SK-N-SH (cell line): ENCODE measurements around the gene ZC3H7A. TPM values are rescaled to one million over a fixed set of nuclear protein-coding genes. Genes with fewer than 3 reads are reported as not detected.

Experiments
- CTCF ChIA-PET: fragments of 300-600, 350-600 bp; formaldehyde crosslinking; extraction: SDS; loops from one replicate; lab custom pipeline; 2021; lab: Yijun Ruan, JAX
- POLR2A ChIA-PET: fragments of 350-600 bp; sonication (Branson Sonifier 250); formaldehyde crosslinking; extraction: SDS; loops from one replicate; lab custom pipeline; 2020; ENCODE audit warnings: antibody characterized with exemption, inconsistent platforms; lab: Yijun Ruan, JAX
- DNase-seq: peaks from one replicate; pipeline ENCODE4 v3.0.0; 2012
- H2AFZ ChIP-seq: fragments of 200-600 bp; sonication (generic); 2 replicates; pipeline ENCODE4 v1.8.1; 2016; ENCODE audit warnings: antibody characterized with exemption, mild to moderate bottlenecking, low read depth
- H3F3A ChIP-seq: fragments of 200-600 bp; sonication (generic); replicated peaks from 2 replicates; pipeline ENCODE3; 2016; ENCODE audit warnings: antibody characterized with exemption, mild to moderate bottlenecking; ENCODE audit not compliant: insufficient read depth
- H3K27ac ChIP-seq, 2 experiments: fragments of 200-500 bp in 1 of 2; fragments of 200-600 bp in 1 of 2; sonication (Bioruptor generic) in 1 of 2; sonication (generic), shearing (Covaris generic) in 1 of 2; 2 replicates each; pipeline versions ENCODE4 v1.5.1 to v1.6.1; 2014 to 2016; ENCODE audit warnings: low read depth in 2 of 2, inconsistent platforms in 1 of 2, low read length in 1 of 2, mild to moderate bottlenecking in 1 of 2, mixed read lengths in 1 of 2
- H3K27me3 ChIP-seq: fragments of 200-600 bp; sonication (generic), shearing (Covaris generic); 2 replicates; pipeline ENCODE4 v1.6.1; 2016; ENCODE audit warnings: mixed run types; ENCODE audit not compliant: insufficient read depth
- H3K36me3 ChIP-seq, 2 experiments: fragments of 200-500 bp in 1 of 2; fragments of 200-600 bp in 1 of 2; sonication (Bioruptor generic) in 1 of 2; sonication (generic) in 1 of 2; replicated peaks in 1 of 2; 2 replicates each; pipeline versions ENCODE3 to v1.5.1; 2014 to 2016; ENCODE audit warnings: low read length in 1 of 2, mild to moderate bottlenecking in 1 of 2; ENCODE audit not compliant: insufficient read depth in 2 of 2, control insufficient read depth in 1 of 2
- H3K4me1 ChIP-seq, 2 experiments: fragments of 200-500 bp in 1 of 2; fragments of 200-600 bp in 1 of 2; sonication (Bioruptor generic) in 1 of 2; sonication (generic), shearing (Covaris generic) in 1 of 2; 2 replicates each; pipeline versions ENCODE4 v1.5.1 to v1.6.1; 2014 to 2016; ENCODE audit warnings: low read depth in 1 of 2, low read length in 1 of 2, mixed run types in 1 of 2; ENCODE audit not compliant: insufficient read depth in 2 of 2, control insufficient read depth in 1 of 2
- H3K4me2 ChIP-seq: fragments of 200-600 bp; sonication (generic), shearing (Covaris generic); 2 replicates; pipeline ENCODE4 v1.6.1; 2017; ENCODE audit warnings: mixed run types
- H3K4me3 ChIP-seq, 2 experiments: fragments of 200-500 bp in 1 of 2; fragments of 200-600 bp in 1 of 2; sonication (Bioruptor generic) in 1 of 2; sonication (generic), shearing (Covaris generic) in 1 of 2; 2 replicates each; pipeline versions ENCODE4 v1.5.1 to v1.8.1; 2014 to 2016; ENCODE audit warnings: low read depth in 2 of 2, inconsistent platforms in 1 of 2, low read length in 1 of 2, mild to moderate bottlenecking in 1 of 2, mixed read lengths in 1 of 2, moderate library complexity in 1 of 2
- H3K79me2 ChIP-seq: fragments of 200-600 bp; sonication (generic); 2 replicates; pipeline ENCODE4 v1.8.1; 2017; ENCODE audit warnings: mild to moderate bottlenecking; ENCODE audit not compliant: insufficient read depth
- H3K9ac ChIP-seq: fragments of 200-600 bp; sonication (generic); 2 replicates; pipeline ENCODE4 v1.6.1; 2017; ENCODE audit warnings: mixed run types
- H3K9me2 ChIP-seq: fragments of 200-600 bp; sonication (generic); 2 replicates; pipeline ENCODE4 v1.6.1; 2017; ENCODE audit warnings: mixed run types
- H3K9me3 ChIP-seq: fragments of 200-600 bp; sonication (generic); 2 replicates; pipeline ENCODE4 v1.6.1; 2017; ENCODE audit warnings: mixed run types, mild to moderate bottlenecking, moderate library complexity
- H4K20me1 ChIP-seq: fragments of 200-600 bp; sonication (generic); 2 replicates; pipeline ENCODE4 v1.6.1; 2017; ENCODE audit warnings: mild to moderate bottlenecking, mixed run types; ENCODE audit not compliant: insufficient read depth
- CHD2 ChIP-seq: fragments of 150-350 bp; IDR thresholded peaks from 2 replicates; pipeline ENCODE4 v1.6.1; 2018; ENCODE audit warnings: low read length; ENCODE audit not compliant: partially characterized antibody
- FOSL2 ChIP-seq: IDR thresholded peaks from 2 replicates; pipeline ENCODE4 v1.4.0; 2012; ENCODE audit warnings: low read depth, mild to moderate bottlenecking, moderate library complexity, borderline replicate concordance
- GATA2 ChIP-seq: sonication (generic); formaldehyde crosslinking; IDR thresholded peaks from 2 replicates; pipeline ENCODE4 v1.5.0; 2020; ENCODE audit warnings: mild to moderate bottlenecking, missing genetic modification reagents
- MEF2A ChIP-seq: IDR thresholded peaks from 2 replicates; pipeline ENCODE4 v1.4.0; 2012; ENCODE audit warnings: low read depth, borderline replicate concordance
- MXI1 ChIP-seq: IDR thresholded peaks from 2 replicates; pipeline ENCODE4 v1.6.1; 2012; ENCODE audit warnings: mild to moderate bottlenecking, low read depth, low read length, improper control_type of control experiment
- POLR2AphosphoS5 ChIP-seq: IDR thresholded peaks from 2 replicates; pipeline ENCODE4 v1.6.1; 2012; ENCODE audit warnings: low read depth, low read length
- RFX5 ChIP-seq: IDR thresholded peaks from 2 replicates; pipeline ENCODE4 v1.6.1; 2012; ENCODE audit warnings: mild to moderate bottlenecking, improper control_type of control experiment, low read length
- RXRA ChIP-seq: IDR thresholded peaks from 2 replicates; pipeline ENCODE4 v1.4.0; 2012; ENCODE audit warnings: low read depth, mild to moderate bottlenecking, borderline replicate concordance
- SIN3A ChIP-seq: IDR thresholded peaks from 2 replicates; pipeline ENCODE4 v1.6.1; 2012; ENCODE audit warnings: low read depth, mild to moderate bottlenecking, low read length, moderate library complexity, borderline replicate concordance
- SMC3 ChIP-seq: IDR thresholded peaks from 2 replicates; pipeline ENCODE4 v1.6.1; 2012; ENCODE audit warnings: low read depth, low read length, improper control_type of control experiment
- TCF12 ChIP-seq: IDR thresholded peaks from 2 replicates; pipeline ENCODE4 v1.4.0; 2012
- TEAD4 ChIP-seq: IDR thresholded peaks from 2 replicates; pipeline ENCODE4 v1.4.0; 2012; ENCODE audit warnings: mild to moderate bottlenecking, borderline replicate concordance; ENCODE audit not compliant: insufficient read depth
- WGBS: methylation state at CpG from one replicate; pipeline ENCODE4 v1.1.6; 2017; ENCODE audit warnings: low lambda C conversion rate; 5-methylcytosine and 5-hydroxymethylcytosine counted together
- polyA plus RNA-seq, 3 experiments: library from polyadenylated mRNA; depleted of rRNA; stranded (reverse); fragments of >200 nt; gene quantifications; 2 replicates each; pipeline ENCODE4 v1.2.3, GENCODE V29; 2012
- TF ChIP-seq, protein P1 (sequence below): IDR thresholded peaks from 2 replicates; pipeline ENCODE4; 2012
- TF ChIP-seq, protein P2 (sequence below): IDR thresholded peaks from 2 replicates; pipeline ENCODE4 v1.4.0; 2012; ENCODE audit warnings: low read depth
- TF ChIP-seq, protein P3 (sequence below): fragments of 200-600 bp; sonication (generic); IDR thresholded peaks from 2 replicates; pipeline ENCODE4 v1.6.1; 2017; ENCODE audit warnings: antibody characterized with exemption, mild to moderate bottlenecking, moderate library complexity
- TF ChIP-seq, protein P4 (sequence below): fragments of 150-350 bp; IDR thresholded peaks from 2 replicates; pipeline ENCODE4 v1.6.1; 2016; ENCODE audit warnings: mild to moderate bottlenecking, low read depth, low read length

Gene ZC3H7A
- polyA plus RNA-seq, 1 of the 3 experiments (the other 2 are of a cell fraction) = 31.9 TPM

DNA sequence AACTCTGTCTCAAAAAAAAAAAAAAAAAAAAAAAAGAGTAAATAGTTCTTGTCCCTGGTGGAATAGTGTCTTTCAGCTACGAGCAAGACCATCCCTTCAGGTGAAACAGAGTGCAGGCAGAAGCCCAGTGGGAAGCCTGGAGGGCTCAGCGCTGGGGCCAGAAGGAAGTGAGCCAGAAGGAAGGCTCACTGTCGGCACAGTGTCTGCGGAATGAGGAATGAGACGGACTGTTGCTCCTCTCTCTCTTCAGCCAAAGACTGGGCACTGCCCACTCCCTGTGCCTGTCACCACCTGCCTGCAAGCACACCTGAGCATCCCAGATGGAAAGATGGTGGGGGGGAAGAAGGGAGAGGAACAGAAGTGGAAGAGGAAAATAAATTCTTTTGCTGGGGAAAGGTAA, 46.8 kb upstream of the ZC3H7A start:
- no peak overlapping the region for H3K9ac ChIP-seq
- ChIA-PET POLR2A (no interaction called here), CTCF (interaction anchor here (0.6 to 1.2 kb wide), 2 partner anchors 23 to 448 kb away, joined by 3 read pairs; no protein-coding TSS in a partner anchor)
- H3K36me3 ChIP-seq = peaks cover 72 to 84% of the 10 kb centered on the region in 2 experiments
- H3K9me3 ChIP-seq = no peaks in the 10 kb centered on the region
- peaks cover 19% of the 10 kb centered on the region for H3F3A ChIP-seq
- H3K9me2 ChIP-seq = no peaks in the 10 kb centered on the region
- 0 out of 2 replicates have a peak, but pooled peaks cover 12% of the 10 kb centered on the region for H4K20me1 ChIP-seq
- H3K79me2 ChIP-seq = peaks cover 58% of the 10 kb centered on the region
- TF ChIP-seq, protein P1, sequence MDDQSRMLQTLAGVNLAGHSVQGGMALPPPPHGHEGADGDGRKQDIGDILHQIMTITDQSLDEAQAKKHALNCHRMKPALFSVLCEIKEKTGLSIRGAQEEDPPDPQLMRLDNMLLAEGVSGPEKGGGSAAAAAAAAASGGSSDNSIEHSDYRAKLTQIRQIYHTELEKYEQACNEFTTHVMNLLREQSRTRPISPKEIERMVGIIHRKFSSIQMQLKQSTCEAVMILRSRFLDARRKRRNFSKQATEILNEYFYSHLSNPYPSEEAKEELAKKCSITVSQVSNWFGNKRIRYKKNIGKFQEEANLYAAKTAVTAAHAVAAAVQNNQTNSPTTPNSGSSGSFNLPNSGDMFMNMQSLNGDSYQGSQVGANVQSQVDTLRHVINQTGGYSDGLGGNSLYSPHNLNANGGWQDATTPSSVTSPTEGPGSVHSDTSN = no peak
- TF ChIP-seq MXI1 (no peak), MEF2A (no peak), FOSL2 (no peak), POLR2AphosphoS5 (no peak), RXRA (no peak), SMC3 (no peak), RFX5 (no peak), SIN3A (no peak), TEAD4 (no peak), CHD2 (no peak), GATA2 (CRISPR knock-in tag) (no peak), TCF12 (no peak)
- TF ChIP-seq, protein P2, sequence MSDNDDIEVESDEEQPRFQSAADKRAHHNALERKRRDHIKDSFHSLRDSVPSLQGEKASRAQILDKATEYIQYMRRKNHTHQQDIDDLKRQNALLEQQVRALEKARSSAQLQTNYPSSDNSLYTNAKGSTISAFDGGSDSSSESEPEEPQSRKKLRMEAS = no peak
- TF ChIP-seq, protein P3, sequence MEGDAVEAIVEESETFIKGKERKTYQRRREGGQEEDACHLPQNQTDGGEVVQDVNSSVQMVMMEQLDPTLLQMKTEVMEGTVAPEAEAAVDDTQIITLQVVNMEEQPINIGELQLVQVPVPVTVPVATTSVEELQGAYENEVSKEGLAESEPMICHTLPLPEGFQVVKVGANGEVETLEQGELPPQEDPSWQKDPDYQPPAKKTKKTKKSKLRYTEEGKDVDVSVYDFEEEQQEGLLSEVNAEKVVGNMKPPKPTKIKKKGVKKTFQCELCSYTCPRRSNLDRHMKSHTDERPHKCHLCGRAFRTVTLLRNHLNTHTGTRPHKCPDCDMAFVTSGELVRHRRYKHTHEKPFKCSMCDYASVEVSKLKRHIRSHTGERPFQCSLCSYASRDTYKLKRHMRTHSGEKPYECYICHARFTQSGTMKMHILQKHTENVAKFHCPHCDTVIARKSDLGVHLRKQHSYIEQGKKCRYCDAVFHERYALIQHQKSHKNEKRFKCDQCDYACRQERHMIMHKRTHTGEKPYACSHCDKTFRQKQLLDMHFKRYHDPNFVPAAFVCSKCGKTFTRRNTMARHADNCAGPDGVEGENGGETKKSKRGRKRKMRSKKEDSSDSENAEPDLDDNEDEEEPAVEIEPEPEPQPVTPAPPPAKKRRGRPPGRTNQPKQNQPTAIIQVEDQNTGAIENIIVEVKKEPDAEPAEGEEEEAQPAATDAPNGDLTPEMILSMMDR = no peak
- TF ChIP-seq, protein P4, sequence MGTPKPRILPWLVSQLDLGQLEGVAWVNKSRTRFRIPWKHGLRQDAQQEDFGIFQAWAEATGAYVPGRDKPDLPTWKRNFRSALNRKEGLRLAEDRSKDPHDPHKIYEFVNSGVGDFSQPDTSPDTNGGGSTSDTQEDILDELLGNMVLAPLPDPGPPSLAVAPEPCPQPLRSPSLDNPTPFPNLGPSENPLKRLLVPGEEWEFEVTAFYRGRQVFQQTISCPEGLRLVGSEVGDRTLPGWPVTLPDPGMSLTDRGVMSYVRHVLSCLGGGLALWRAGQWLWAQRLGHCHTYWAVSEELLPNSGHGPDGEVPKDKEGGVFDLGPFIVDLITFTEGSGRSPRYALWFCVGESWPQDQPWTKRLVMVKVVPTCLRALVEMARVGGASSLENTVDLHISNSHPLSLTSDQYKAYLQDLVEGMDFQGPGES = no peak
- H3K4me2 ChIP-seq = no peak overlapping the region
- no peaks in the 10 kb centered on the region for H3K4me1 ChIP-seq
- no peak for DNase-seq
- no peaks in the 10 kb centered on the region for H3K27me3 ChIP-seq
- H3K27ac ChIP-seq = no peak overlapping the region
- no peak overlapping the region for H3K4me3 ChIP-seq
- WGBS = 96% methylated on average over 5 of the region's 5 CpGs
- H2AFZ ChIP-seq = no peak overlapping the region
